Measurements from ENCODE around the gene CDK9. TPM values are rescaled to one million over a fixed set of nuclear protein-coding genes. Genes with fewer than 3 reads are reported as not detected.

CDK9 gene
- total RNA-seq, 3 donors from 2014 or later: 60.0 to 70.4 (median 63.9) TPM

DNA sequence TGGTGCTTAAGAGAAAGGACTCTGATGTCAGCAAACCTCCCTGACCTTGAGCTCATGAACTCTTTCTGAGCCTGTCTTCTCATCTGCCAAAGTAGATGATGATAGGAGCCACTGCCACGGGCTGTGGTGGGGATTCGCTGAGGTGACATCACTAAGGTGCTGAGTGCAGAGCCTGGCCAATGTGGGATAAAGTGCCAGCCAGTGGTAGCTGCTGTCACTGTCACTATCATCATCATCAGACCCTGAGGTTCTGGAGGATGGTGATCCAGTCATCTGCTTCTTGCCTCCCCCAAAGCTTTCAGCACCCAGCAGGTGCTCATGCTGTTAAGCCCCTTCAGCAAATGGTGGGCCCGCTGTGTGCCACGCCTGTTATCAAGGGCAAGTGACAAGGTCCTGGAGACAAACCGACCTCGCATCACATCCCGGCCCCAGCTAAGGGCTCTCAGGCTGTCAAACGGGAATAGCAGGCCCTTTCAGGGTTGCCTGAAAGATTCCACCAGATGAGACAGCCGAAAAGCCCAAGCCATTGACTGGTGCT is 23.2 kb downstream of the CDK9 start:
- Histone ChIP-seq H3K4me3 (peak overlapping the region in 2 of 3 donors; percentile 35 to 55), H3K9me3 (no peaks in the 10 kb centered on the region), H3K27me3 (no peaks in the 10 kb centered on the region), H3K27ac (peak overlapping the region in 1 of 2 donors; percentile 10), H3K36me3 (peaks cover 14% of the 10 kb centered on the region), H3K4me1 (peaks cover 4 to 5% of the 10 kb centered on the region in 2 donors)
- no peak for DNase-seq (ENCODE audit: low spot score in 2 of 2)
- intact Hi-C loops (cut with DNase I; ENCODE audit: low total_unique reads): no loop called here
- TF ChIP-seq POLR2A (IDR thresholded peaks at IDR 0.05) (no peak), POLR2AphosphoS5 (IDR thresholded peaks at IDR 0.05) (no peak)
- TF ChIP-seq, protein P1, sequence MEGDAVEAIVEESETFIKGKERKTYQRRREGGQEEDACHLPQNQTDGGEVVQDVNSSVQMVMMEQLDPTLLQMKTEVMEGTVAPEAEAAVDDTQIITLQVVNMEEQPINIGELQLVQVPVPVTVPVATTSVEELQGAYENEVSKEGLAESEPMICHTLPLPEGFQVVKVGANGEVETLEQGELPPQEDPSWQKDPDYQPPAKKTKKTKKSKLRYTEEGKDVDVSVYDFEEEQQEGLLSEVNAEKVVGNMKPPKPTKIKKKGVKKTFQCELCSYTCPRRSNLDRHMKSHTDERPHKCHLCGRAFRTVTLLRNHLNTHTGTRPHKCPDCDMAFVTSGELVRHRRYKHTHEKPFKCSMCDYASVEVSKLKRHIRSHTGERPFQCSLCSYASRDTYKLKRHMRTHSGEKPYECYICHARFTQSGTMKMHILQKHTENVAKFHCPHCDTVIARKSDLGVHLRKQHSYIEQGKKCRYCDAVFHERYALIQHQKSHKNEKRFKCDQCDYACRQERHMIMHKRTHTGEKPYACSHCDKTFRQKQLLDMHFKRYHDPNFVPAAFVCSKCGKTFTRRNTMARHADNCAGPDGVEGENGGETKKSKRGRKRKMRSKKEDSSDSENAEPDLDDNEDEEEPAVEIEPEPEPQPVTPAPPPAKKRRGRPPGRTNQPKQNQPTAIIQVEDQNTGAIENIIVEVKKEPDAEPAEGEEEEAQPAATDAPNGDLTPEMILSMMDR (IDR thresholded peaks at IDR 0.05): no peak

DNA sequence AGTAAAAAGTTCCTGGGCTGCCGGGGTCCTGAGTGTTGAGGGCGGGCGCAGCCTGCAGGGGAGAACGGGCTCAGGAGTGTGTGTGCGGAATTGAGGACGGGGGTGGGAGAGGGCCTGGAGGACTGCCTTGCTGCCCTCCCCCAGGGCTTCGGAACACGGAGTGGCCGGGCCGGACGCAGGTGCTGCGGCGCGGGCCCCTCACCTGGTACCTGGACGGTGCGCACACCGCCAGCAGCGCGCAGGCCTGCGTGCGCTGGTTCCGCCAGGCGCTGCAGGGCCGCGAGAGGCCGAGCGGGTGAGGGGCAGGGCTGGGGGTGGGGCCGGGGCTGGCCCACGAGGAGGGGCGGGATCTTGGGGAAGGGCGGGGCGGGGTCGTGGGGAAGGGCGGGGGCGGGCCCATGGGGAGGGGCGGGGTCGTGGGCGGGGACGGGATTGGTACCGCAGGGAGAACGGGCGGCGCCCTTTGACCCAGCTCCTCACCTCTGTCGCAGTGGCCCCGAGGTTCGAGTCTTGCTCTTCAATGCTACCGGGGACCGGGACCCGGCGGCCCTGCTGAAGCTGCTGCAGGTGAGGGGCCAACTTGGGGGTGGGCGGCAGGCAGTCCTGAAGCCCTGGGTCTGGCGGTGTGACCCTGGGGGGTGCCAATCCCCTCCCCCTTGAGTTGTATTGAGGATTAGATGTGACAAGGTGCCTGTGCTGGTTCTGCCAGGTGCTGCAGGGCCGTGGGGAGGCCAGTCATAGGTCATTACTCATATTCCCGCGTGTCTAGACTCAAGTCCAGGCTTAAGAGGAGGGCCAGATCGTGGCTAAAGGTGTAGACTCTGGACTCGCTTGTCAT is 23.9 kb downstream of the CDK9 start:
- Histone ChIP-seq H3K4me1 (no peaks in the 10 kb centered on the region), H3K36me3 (peaks cover 14% of the 10 kb centered on the region), H3K27me3 (no peaks in the 10 kb centered on the region), H3K9me3 (no peaks in the 10 kb centered on the region), H3K27ac (peak overlapping the region; percentile 12 to 68), H3K4me3 (peak overlapping the region in 2 of 3 donors; percentile 35 to 55)
- no peak for DNase-seq (ENCODE audit: low spot score in 2 of 2)
- intact Hi-C loops (cut with DNase I; ENCODE audit: low total_unique reads): loop anchor here (1.0 to 5.0 kb wide), 2 partner anchors 38 to 1138 kb away; partner anchors contain the start of genes DOLK and NUP188
- TF ChIP-seq, protein P1 (IDR thresholded peaks at IDR 0.05): no peak
- no peak for TF ChIP-seq POLR2A (IDR thresholded peaks at IDR 0.05)
- no peak for TF ChIP-seq POLR2AphosphoS5 (IDR thresholded peaks at IDR 0.05)

DNA sequence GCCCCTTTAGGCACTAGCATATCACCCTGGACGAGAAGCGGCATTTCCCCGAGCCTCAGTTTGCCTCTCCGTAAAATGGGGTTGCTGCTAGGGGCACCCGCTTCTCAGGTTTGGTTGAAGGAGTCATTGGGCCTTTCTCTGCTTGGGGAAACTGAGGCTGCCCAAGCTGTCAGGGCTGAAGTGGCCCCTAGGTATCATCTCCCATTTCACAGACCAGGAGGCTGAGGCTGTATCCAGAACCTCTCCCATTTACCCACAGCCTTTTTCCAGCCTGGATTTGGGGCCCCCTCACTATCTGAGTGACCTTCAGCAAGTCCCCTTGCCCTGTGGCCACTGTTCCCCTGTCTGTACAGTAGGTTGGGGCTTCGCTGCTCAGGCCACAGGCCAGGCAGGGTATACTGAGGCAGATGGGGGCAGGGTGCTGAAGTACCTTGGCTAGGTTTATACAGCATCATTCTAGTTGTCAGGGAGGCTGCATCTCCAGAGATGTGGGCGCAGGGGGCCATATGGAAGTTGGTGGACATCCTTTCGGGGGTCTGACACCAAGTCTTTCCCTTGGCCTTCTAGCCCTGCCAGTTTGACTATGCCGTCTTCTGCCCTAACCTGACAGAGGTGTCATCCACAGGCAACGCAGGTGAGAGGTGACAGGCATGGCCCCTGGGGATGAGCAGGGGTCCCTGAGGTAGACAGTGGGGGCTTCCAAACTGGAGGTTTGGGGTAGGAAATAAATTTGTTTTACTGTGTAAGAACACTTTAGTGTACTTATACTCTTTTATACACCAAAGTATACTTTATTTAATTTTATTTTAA is 24.7 kb downstream of the CDK9 start:
- intact Hi-C loops (cut with DNase I; ENCODE audit: low total_unique reads): loop anchor here (1.0 to 5.0 kb wide), 2 partner anchors 39 to 1137 kb away; partner anchors contain the start of genes DOLK and NUP188
- DNase-seq (ENCODE audit: low spot score in 2 of 2): no peak
- H3K4me3 ChIP-seq: peak overlapping the region in 2 of 3 donors; percentile 35 to 55
- H3K27me3 ChIP-seq: no peaks in the 10 kb centered on the region
- no peak for TF ChIP-seq POLR2AphosphoS5 (IDR thresholded peaks at IDR 0.05)
- TF ChIP-seq, protein P1 (IDR thresholded peaks at IDR 0.05): no peak
- TF ChIP-seq POLR2A (IDR thresholded peaks at IDR 0.05): no peak
- no peaks in the 10 kb centered on the region for H3K4me1 ChIP-seq
- H3K9me3 ChIP-seq: no peaks in the 10 kb centered on the region
- H3K36me3 ChIP-seq: peaks cover 14% of the 10 kb centered on the region
- peak overlapping the region; percentile 12 to 68 for H3K27ac ChIP-seq

DNA sequence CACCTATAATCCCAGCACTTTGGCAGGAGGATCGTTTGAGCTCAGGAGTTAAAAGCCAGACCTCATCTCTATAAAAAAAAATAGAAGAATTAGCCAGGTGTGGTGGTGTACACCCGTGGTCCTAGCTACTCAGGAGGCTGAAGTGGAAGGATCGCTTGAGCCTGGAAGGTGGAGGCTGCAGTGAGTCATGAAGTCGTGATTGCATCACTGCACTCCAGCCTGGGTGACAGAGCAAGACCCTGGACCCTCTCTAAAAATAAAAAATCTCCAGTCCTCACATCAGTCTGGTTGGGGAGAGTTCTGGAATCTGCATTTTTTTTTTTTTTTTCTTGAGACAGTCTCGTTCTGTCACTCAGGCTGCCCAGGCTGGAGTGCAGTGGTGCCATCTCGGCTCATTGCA is 26.2 kb downstream of the CDK9 start:
- Histone ChIP-seq H3K4me3 (no peak overlapping the region), H3K9me3 (no peaks in the 10 kb centered on the region), H3K36me3 (peaks cover 14% of the 10 kb centered on the region), H3K4me1 (no peaks in the 10 kb centered on the region), H3K27me3 (no peaks in the 10 kb centered on the region), H3K27ac (no peak overlapping the region)
- intact Hi-C loops (cut with DNase I; ENCODE audit: low total_unique reads): loop anchor here (5.0 kb wide), 1 partner anchor 1135 kb away; the partner anchor contains the start of genes DOLK and NUP188
- DNase-seq (ENCODE audit: low spot score in 2 of 2): no peak
- TF ChIP-seq, protein P1 (IDR thresholded peaks at IDR 0.05): no peak
- no peak for TF ChIP-seq POLR2A (IDR thresholded peaks at IDR 0.05)
- TF ChIP-seq POLR2AphosphoS5 (IDR thresholded peaks at IDR 0.05): no peak

Data from breast epithelium (tissue), 4 donors.